NCI-H187 treated with DMSO at 0.1 percent for 48 hours (cell line): ENCODE measurements around the gene CKM.
"Not testable (repeated sequence)": the region's sequence is repeated elsewhere in the genome, so short reads cannot be mapped to it uniquely, and the experiment has no call there.

Experiments
- DNase-seq: peaks from one replicate; lab custom pipeline; 2025; lab: John Stamatoyannopoulos, UW

CKM gene

GRCh38 chr19:45291834-45292233, 30.8 kb downstream of the CKM start:
- DNase-seq: no peak

- no peak for DNase-seq
Measured at GRCh38 chr19:45290381-45290931, 32.2 kb downstream of the CKM start.

- no peak for DNase-seq
Measured at GRCh38 chr19:45283443-45284033, 39.1 kb downstream of the CKM start.

- DNase-seq: no peak
Measured at GRCh38 chr19:45280471-45280961, 42.2 kb downstream of the CKM start.

GRCh38 chr19:45279587-45280192, 43.0 kb downstream of the CKM start:
- DNase-seq: no peak

DNA sequence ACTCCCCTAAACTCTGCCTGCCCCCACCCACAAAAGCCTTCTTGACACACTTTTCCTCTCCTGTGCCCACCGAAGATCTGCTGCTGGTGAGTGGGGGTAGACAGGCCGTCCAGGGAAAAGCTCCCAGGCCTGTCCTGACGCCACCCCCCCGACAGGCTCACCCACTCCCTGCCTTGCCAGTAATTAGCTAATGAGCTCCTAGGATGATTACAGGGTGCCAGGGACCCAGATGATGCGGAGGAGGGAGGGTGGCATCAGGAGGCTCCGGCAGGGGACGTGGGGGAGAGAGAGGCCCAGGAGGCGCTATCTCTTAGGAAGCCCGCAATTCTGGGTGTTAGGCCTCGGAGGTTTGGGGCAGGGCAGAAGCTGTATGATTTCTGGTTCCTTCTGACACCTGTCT, 44.6 kb downstream of the CKM start:
- DNase-seq: no peak

DNA sequence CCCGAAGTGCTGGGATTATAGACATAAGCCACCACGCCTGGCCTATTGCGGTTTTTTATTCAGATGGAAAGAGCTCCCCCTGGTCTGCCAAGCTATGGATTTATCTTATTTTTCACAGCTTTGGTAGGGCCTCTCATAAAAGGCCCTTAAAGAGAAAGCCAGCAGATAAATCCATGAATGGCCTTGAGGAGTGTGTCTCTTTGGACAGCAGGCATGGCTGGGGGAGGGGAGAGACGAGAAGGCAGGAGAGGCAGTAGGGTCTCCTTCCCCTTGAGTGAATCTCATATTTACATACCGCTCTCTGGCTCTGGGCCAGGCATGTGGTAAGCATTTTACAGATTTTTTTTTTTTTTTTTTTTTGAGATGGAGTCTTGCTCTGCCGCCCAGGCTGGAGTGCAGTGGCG, 46.4 kb downstream of the CKM start:
- peak; percentile 88 for DNase-seq

- peak; percentile 37 for DNase-seq
Measured at GRCh38 chr19:45275370-45275971, 47.2 kb downstream of the CKM start.

DNA sequence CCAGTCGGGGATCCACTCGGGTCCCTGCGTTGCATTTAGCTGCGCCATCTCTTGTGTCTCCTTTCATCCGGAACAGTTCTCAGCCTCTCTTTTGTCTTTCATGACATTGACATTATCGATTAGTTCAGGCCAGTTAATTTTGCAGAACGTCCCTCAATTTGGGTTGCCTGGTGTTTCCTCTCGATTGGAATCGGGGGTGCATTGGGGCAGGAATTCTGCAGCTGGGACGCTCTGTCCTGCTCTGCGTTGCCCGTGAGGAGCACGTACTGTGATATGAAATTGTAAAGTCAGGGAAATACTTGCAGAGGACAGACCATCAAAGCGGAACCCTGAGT, 49.2 kb downstream of the CKM start:
- DNase-seq: no peak

DNA sequence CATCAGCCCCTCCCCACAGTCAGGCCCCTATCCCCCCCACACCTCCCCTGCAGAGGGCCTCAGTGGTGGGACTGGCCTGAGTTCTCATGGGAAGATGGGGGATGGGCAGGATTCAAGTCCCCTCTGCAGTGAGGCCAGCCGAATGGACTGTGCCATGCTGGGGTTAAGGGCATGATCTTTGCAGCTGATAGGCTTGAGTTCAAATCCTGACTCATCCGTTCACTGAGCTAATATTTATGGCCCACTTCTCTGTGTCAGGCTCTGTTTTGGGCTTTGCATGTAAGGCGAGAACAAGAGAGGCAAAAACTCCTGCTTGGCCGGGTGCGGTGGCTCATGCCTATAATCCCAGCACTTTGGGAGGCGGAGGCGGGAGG, 51.0 kb downstream of the CKM start:
- no peak for DNase-seq

DNA sequence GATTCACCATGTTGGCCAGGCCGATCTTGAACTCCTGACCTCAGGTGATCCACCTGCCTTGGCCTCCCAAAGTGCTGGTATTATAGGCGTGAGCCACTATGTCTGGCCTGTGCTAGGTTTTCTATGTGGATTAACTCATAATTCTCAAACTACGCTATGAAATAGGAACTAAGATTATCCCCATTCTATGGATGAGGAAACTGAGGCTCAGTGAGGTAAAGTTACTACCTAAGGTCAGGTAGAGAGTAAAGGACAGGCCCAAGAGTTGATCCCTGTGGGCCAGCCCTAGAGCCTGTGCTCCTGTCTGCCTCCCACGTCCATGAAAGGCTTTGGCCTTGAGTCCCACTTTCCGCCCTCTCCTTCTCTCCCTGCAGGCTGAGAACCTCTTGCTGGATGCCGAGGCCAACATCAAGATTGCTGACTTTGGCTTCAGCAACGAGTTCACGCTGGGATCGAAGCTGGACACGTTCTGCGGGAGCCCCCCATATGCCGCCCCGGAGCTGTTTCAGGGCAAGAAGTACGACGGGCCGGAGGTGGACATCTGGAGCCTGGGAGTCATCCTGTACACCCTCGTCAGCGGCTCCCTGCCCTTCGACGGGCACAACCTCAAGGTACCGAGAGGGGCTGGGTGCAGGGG, 51.5 kb downstream of the CKM start:
- DNase-seq: no peak

DNA sequence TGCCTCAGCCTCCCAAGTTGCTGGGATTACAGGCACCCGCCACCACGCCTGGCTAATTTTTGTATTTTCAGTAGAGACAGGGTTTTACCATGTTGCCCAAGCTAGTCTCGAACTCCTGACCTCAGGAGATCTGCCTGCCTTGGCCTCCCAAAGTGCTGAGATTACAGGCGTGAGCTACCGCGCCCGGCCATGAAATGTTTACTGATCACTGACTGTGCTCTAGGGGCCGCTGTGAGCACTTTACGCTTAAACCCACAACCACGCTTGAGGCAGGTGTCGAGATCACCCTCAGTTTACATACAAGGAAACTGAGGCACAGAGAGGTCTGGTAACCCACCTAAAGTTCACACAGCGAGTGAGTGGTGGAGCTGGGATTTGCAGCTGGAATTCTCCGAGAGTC, 52.7 kb downstream of the CKM start:
- not testable (repeated sequence) for DNase-seq

- DNase-seq: no peak
Measured at GRCh38 chr19:45267296-45267695, 55.4 kb downstream of the CKM start.

DNA sequence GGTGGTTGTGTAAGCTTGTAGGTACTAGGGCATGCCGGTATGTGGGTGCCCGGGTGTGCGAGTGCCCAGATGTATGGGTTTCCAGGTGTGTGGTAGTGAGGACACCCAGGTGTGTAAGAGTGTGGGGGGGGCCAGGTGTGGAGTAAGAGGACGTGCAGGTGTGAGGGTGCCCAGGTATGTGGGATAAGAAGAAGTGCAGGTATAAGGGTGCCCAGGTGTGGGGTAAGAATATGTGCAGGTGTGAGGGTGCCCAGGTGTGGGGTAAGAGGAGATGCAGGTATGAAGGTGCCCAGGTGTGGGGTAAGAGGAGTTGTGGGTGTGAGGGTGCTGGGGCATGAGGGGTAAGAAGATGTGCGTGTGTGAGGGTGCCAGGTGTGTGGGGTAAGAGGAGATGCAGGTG, 57.3 kb downstream of the CKM start:
- DNase-seq: no peak

- no peak for DNase-seq
Measured at GRCh38 chr19:45264781-45265317, 57.8 kb downstream of the CKM start.

DNA sequence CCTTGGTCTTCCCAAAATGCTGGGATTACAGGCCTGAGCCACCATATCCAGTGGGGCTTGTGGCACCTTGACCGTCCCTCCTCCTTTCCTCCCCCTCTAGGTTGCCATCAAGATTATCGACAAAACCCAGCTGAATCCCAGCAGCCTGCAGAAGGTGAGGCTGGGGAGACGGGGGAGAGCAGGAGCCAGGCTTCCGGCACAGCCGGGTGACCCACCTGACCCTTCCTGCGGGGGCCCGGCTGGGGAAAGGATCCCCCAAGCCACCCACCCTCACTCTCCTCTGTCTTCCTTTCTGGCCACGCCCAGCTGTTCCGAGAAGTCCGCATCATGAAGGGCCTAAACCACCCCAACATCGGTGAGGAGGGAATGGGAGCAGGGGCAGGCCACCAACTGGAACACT, 59.7 kb downstream of the CKM start:
- DNase-seq: no peak

DNA sequence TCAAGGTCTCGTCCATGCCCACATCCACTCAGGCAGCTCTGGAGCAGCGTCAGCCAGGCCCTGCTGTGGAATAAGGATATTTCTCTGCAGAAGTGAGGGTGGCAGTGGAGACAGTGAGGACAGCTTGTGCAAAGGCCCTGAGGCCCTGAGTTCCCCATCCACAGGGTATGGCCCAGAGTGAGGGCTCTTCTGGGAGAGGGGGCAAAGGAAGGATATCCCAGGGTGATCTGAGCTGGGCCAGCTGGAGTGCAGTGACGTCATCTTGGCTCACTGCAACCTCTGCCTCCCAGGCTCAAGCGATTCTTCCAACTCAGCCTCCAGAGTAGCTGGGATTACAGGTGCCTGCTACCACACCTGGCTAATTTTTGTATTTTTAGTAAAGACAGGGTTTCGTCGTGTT, 60.1 kb downstream of the CKM start:
- no peak for DNase-seq

- DNase-seq: no peak
Measured at GRCh38 chr19:45258862-45259261, 63.8 kb downstream of the CKM start.

DNA sequence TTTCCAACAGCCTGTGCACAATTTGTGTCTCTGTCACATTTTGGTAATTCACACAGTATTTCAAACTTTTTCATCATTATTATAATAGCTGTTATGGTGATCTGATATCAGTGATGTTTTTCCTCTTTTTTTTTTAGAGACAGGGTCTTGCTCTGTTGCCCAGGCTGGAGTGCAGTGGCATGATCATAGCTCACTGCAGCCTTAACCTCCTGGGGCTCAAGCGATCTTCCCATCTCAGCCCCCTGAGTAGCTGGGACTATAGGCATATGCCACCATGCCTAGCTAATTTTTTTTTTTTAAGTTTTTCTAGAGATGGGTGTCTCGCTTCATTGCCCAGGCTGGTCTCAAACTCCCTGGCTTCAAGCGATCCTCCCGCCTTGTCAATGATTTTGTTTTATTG, 65.8 kb downstream of the CKM start:
- DNase-seq: no peak
